Sigmoid colon (tissue), 4 donors: ENCODE measurements around the gene COL9A3.

Experiments used
- CTCF ChIP-seq, 4 experiments: fragments of 450-650 bp in 3 of 4; fragments of 200-600 bp in 1 of 4; IDR thresholded peaks; one replicate each; pipeline ENCODE4 v1.5.1; 2016 to 2019; ENCODE audit warnings: antibody characterized with exemption in 4 of 4, mild to moderate bottlenecking in 3 of 4, moderate library complexity in 2 of 4
- POLR2A ChIP-seq, 2 donors: fragments of 450-650 bp; IDR thresholded peaks; one replicate each; pipeline ENCODE4 v1.6.1; 2016; ENCODE audit warnings: antibody characterized with exemption in 2 of 2, mild to moderate bottlenecking in 2 of 2, moderate library complexity in 2 of 2
- POLR2AphosphoS5 ChIP-seq, 4 donors: sonication (generic); formaldehyde crosslinking; IDR thresholded peaks; one replicate each; pipeline ENCODE4 v1.6.1; 2017; ENCODE audit warnings: antibody characterized with exemption in 4 of 4

- TF ChIP-seq POLR2AphosphoS5 (IDR thresholded peaks at IDR 0.05): no peak
- no peak for TF ChIP-seq CTCF (IDR thresholded peaks at IDR 0.05)
- TF ChIP-seq POLR2A (IDR thresholded peaks at IDR 0.05): no peak
Measured at GRCh38 chr20:62880147-62880934, 63.5 kb downstream of the COL9A3 start.
